Hair follicle dermal papilla cell (primary cell): Measurements from ENCODE around the gene ZBTB8OS. TPM values are rescaled to one million over a fixed set of nuclear protein-coding genes. Genes with fewer than 3 reads are reported as not detected.

Experiments
- small RNA-seq: library from RNA; depleted of rRNA; stranded (forward); fragments of <200 nt; gene quantifications from one replicate; pipeline ENCODE3, GENCODE V24; 2012
- total RNA-seq: library from RNA; depleted of rRNA; stranded (reverse); fragments of >200 nt; gene quantifications from 2 replicates; pipeline ENCODE4 v1.2.3, GENCODE V29; 2012

Gene ZBTB8OS
- 29.9 and 30.8 TPM in 2 replicates for total RNA-seq

GRCh38 chr1:32650248-32650751, at the start of gene ZBTB8OS:
Gene ZBTB8OS, minus strand, starts transcription at chr1:32650550. Its CDS starts 21 bp downstream, at chr1:32650529.

DNA sequence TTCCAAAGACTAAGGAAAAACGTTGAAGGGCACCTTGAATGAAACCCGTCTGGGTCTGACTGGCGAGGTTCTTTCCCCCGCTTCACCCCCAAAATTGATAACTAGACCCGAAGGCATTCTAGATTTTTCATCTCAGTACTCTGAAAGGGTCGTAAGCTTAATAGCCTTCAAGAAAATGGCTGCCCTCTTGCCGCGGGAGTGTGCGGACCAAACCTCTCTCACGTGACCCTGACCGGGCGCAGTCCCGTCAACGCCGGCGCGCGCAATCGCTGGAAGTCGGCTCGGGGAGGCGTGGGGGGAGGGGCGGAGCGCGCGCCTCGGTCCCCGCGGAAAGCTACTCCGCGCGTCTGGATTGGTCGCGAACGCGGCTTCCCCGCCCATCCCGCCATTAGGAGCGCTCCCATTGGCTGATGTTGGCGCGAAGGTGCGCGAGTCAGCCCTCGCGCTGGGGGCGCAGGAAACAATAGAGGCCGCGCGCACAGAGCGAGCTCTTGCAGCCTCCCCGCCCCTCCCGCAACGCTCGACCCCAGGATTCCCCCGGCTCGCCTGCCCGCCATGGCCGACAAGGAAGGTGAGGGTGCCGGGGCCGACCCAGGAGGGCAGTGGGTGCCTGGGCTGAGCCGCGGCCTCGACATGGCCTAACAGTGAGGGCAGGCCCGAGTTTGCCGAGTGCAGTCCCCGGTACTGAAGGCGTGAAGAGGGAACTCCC, 556 bp upstream of the ZBTB8OS start, which contains the start of gene RBBP4:
Gene RBBP4 (plus strand): TSS at position 457 of the 709 bp plus-strand sequence. CDS start 99 bp downstream, at position 556.

Small RNAs within 50 kb of the gene (small RNA-seq; reads per million reads assigned to genes)
- gene RF00019 = not detected

Other genes starting within 250 kb of the ZBTB8OS start
- not detected in 2 replicates for gene ZBTB8B, start 185.5 kb downstream of the ZBTB8OS start, total RNA-seq
- 7.7 and 8.6 TPM in 2 replicates for gene ZBTB8A, start 111.1 kb downstream of the ZBTB8OS start, total RNA-seq
- gene RBBP4, start 658 bp upstream of the ZBTB8OS start, total RNA-seq = 111 and 124 TPM in 2 replicates
- gene SYNC, start 52.2 kb upstream of the ZBTB8OS start, total RNA-seq = 201 and 220 TPM in 2 replicates
- 127 and 160 TPM in 2 replicates for gene YARS1, start 166.8 kb upstream of the ZBTB8OS start, total RNA-seq
- 39.1 and 41.5 TPM in 2 replicates for gene S100PBP, start 167.1 kb upstream of the ZBTB8OS start, total RNA-seq
- 1.1 and 4.3 TPM in 2 replicates for gene FNDC5, start 220.4 kb upstream of the ZBTB8OS start, total RNA-seq
- 0.16 and 0.49 TPM in 2 replicates for gene HPCA, start 235.9 kb upstream of the ZBTB8OS start, total RNA-seq